HG02759 (cell line): ENCODE data around the gene PLEKHA7.

Experiments
- ATAC-seq: cut with Tn5 transposase; IDR thresholded peaks from one replicate; pipeline ENCODE4 v1.9.1; 2021; ENCODE audit warnings: mild to moderate bottlenecking, moderate library complexity; ENCODE audit not compliant: unreplicated experiment

Gene PLEKHA7

GRCh38 chr11:16813126-16813525, 201.1 kb downstream of the PLEKHA7 start:
- no peak for ATAC-seq

DNA sequence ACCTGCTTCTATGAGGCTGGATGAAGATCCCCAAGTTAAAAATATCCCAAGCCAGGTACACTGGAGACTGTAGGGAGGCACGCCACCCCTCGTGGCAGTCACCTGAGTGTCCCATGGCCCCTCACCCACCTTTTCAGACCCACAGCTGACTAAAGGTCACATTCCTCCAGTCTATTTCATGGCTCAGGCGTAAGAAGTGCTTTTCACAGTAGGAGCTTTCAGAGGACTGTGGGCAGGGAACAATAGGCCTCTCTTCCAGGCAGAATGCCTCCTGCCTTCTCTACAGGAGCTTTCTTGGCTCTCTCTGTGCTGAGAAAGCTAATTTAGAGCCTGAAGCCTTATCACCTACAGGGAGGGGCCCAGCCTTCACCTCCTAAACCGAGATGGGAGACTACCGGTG, 201.9 kb downstream of the PLEKHA7 start:
- no peak for ATAC-seq

DNA sequence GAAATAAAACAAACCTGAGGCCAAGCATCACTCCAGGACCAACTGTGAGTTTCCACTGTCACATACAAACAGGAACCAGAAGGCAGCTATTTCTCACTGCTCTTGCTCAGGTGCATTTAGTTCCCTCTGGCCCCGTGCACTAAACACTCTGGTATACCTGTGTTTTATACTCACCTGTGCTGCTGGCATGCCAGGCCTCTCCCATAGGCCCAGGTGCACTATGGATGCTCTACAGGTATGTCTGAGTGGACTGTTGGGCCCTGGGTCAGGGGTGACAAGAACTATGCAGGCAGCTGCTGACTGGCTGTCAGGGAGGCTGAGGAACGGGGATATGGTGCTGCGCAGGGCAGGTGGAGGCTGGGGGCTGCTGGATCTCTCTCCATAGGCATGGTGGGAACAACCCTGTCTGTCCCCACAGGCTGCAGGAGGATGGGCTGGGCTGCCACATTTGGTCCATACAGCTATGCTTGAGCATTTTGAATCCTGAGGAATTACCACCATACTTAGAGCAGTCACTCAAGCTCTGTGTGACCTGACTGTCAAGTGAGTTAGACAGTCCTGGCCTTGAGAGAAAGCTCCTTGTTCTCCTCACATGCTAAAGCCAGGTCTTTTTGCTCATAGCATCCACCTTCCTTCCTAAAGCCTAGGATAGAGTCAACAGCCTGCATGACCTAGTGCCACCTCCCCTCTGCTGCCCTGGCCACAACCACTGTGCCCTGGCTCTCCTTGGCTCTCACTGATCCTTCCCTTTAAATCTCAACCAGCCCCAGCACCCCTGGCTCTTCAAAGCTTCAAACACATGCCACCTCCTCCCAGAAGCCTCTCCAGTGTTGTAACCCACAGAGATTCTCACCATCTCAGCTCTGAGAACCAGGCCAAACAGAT, 202.8 kb downstream of the PLEKHA7 start:
- ATAC-seq, result no peak

GRCh38 chr11:16809886-16810668, 204.1 kb downstream of the PLEKHA7 start:
- no peak for ATAC-seq

- ATAC-seq, result no peak
Measured at GRCh38 chr11:16807306-16807705, 206.9 kb downstream of the PLEKHA7 start.

DNA sequence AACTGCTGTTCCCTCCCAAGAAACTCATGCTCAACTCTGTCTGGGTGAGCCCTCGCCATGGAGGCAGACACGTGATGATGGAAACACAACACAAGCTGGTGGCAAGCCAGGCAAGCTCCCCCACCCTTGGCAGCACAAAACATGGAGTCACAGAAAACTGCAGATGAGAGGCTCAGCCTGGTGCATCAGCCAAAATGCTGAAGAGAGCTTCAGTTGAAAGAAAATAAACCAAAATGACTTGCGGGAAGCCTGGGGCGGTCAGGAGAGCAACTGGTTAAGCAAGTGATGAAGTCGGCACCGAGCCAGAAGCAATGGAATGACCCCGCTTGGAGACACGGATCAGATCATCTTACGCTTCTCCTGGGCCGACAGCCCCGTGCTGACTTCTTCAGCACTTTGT, 207.4 kb downstream of the PLEKHA7 start:
- no peak for ATAC-seq

GRCh38 chr11:16805938-16806337, 208.3 kb downstream of the PLEKHA7 start:
- ATAC-seq, result no peak

DNA sequence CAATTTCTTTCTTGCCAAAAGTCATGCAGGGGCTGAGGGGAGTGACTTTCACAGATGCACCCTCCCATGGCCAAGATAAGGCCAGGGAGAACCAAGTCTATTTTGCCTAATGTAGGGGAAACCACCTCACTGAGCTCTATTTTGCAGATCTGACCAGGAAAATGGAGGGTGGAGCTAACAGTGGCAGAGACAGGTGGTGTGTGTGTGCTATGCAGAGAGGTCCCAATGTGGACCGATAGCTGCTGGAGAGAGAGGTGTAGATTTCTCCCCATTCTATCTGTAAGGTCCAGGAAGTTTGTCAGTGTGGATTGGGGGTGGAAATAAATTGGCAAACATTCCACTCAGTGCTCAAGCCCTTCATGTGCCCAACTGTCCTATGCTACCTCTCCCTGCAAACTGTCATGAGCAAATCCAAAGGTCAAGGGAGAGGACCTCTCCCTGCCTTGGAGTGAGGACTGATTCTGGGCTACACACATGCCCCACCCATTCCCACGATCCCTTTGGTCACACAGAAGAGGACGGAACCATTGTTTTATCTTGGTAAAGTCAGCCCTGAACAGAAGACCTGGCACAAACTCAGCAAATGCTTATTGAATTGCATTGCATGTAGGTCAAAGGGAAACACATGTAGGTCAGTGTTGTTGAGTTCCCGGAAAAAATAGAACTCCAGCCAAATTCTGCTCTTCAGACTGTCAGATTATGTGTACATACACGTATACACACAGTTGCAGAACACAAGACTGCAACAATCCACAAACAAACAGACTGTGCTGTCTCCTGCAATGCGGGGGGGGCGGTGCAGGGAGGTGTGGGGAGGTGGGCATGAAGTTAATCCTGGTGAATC, 209.9 kb downstream of the PLEKHA7 start:
- ATAC-seq, result no peak

GRCh38 chr11:16801288-16801980, 212.8 kb downstream of the PLEKHA7 start:
- no peak for ATAC-seq

GRCh38 chr11:16800382-16800781, 213.8 kb downstream of the PLEKHA7 start:
- ATAC-seq, result no peak

GRCh38 chr11:16799890-16800289, 214.3 kb downstream of the PLEKHA7 start:
- no peak for ATAC-seq

GRCh38 chr11:16799221-16799620, 215.0 kb downstream of the PLEKHA7 start:
- no peak for ATAC-seq

GRCh38 chr11:16797776-16798175, 216.4 kb downstream of the PLEKHA7 start:
- ATAC-seq, result no peak

GRCh38 chr11:16796311-16796710, 217.9 kb downstream of the PLEKHA7 start:
- no peak for ATAC-seq

- no peak for ATAC-seq
Measured at GRCh38 chr11:16795146-16795545, 219.1 kb downstream of the PLEKHA7 start.

DNA sequence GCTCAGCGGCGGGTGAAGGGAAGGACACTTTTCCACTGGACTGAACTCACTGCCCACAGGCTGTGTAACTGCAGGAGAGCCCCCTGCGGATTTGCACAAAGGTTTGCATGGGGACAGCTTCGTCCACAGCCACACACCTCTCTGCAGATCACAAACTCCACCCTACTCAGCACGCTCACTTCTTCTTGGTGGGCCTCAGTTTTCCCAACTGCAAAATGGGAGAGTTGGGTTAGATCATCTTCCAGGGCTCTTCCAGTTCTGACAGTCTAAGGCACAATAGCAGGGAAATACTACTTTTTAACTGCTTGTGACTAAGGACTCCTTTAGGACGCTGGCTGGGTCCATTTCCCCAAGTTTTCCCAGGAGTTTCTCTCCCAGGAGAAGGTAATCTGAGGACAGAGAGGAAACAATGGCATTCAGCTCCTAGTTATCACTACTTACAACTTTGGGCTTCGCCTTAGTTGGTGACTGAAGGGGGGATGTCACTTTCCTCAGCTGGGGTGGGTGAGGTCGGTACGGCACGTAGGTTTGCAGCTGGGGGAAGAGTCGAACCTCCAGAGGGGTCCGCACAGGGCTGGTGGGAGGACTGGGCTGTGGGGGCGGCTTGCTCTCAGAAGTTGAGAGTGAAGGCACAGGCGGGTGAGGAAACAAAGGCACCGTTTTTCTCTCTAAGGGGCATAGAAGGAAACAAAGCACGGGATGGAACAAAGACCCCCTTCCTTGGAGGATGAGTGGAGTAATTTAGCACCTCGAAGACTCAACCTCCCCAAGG, 220.0 kb downstream of the PLEKHA7 start:
- ATAC-seq, result no peak

DNA sequence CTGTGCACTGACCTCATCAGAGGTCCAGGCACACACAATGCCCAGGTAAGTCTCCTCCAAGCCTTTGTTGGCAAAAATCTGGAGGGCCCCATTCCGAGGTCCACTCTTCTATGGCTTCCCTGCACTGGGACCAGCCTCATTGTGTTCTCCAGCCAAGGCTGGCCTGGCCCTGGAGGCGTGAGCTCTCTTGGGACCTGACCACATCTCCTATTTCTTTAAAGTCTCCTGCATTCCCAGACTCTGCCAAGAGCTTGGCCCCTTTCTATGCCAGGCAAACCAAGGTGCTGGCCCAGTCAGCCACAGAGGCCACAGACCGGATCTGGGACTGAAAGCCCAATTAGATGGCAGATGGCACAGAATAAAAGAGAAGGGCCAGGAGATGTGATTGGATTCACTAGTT, 220.7 kb downstream of the PLEKHA7 start:
- no peak for ATAC-seq

DNA sequence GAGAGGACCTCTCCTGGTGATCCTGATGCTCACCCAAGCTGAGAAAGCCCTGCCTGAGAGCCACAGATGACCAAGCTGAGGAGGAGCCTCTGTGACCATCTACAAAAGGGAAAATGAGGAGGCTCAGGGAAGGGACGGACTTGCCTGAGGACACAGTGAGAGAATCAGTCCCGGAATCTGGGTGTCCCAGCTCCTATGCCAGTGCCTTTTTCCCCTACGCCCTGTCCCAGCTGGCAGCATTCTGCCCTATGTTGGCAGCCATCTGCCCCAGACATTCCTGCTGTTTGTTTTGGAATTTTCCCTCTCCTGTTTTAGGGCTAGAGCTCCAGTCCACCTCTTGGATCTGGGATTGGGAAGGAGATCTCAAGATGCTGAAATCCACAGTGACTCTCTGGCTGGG, 221.2 kb downstream of the PLEKHA7 start:
- no peak for ATAC-seq

GRCh38 chr11:16792426-16792825, 221.8 kb downstream of the PLEKHA7 start:
- ATAC-seq, result no peak
